Upper lobe of left lung (tissue), 4 donors: ENCODE measurements around the gene GCGR.

Experiments used
- EP300 ChIP-seq, 4 donors: sonication (generic); formaldehyde crosslinking; IDR thresholded peaks; one replicate each; pipeline ENCODE4 v1.5.1; 2017; ENCODE audit warnings: antibody characterized with exemption in 4 of 4, control low read depth in 2 of 4
- POLR2A ChIP-seq, 4 donors: fragments of 450-650 bp; IDR thresholded peaks; one replicate each; pipeline ENCODE4 v1.5.1; 2016 to 2017; ENCODE audit warnings: antibody characterized with exemption in 4 of 4, mild to moderate bottlenecking in 2 of 4

GRCh38 chr17:81814748-81815645, 11.0 kb downstream of the GCGR start:
- TF ChIP-seq POLR2A (IDR thresholded peaks at IDR 0.05): no peak
- TF ChIP-seq EP300 (IDR thresholded peaks at IDR 0.05): no peak
